ENCODE data around the gene ARL17B. TPM values are rescaled to one million over a fixed set of nuclear protein-coding genes. Genes with fewer than 3 reads are reported as not detected.
"Not testable (repeated sequence)": the region's sequence is repeated elsewhere in the genome, so short reads cannot be mapped to it uniquely, and the experiment has no call there.

ARL17B gene
- total and polyA plus RNA-seq, 2 of the 4 experiments (the other 2 are of a cell fraction): 4.8 to 6.5 TPM

DNA sequence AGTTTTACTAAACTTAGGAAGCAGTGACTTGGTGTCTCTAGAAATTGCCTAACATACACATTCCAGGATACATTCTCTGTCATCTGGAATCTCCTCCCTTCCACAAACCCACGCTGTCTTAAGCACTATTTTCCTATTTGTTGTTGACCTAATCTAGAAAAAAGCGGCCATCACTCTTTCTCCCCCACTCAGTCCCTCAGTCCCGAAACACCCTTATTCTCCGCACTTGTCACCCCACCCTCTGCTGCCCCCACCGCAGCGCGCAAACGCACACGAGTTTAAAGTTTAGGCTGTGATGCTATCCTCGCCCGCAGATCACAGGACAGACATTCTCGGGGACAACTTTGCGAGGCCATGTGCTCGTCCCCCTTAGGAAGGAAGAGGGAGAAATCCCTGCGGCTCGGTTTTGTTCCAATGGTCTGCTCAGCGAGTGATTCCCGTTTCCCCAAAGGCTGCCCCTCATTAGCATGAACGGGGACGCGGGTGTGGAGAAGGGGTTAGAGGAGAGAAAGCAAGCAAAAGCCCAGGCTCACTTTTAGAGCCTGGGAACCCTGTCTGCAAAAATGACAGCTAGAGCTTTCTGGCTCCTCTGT, 95.4 kb downstream of the ARL17B start:
- Histone ChIP-seq H2AK9ac (replicated peaks; ENCODE audit: low read depth, low read length, poor library complexity) (peak overlapping the region; percentile 9), H4K5ac (ENCODE audit: low read depth, low read length) (peak overlapping the region; percentile 88), H2BK5ac (ENCODE audit: low read depth, low read length, poor library complexity, severe bottlenecking) (peak overlapping the region; percentile 82), H3K9ac (ENCODE audit: low read depth, low read length) (peak overlapping the region; percentile 74), H4K91ac (ENCODE audit: insufficient read depth, low read depth, low read length) (peak overlapping the region; percentile 81; the same call in 1 of the 2 replicates), H3K23ac (ENCODE audit: low read depth, low read length) (peak overlapping the region; percentile 63), H3K18ac (ENCODE audit: low read depth, low read length) (peak overlapping the region; percentile 51), H3K14ac (replicated peaks; ENCODE audit: low read depth, low read length) (peak overlapping the region; percentile 71), H3K27ac (ENCODE audit: insufficient read depth, low read length) (peak overlapping the region; percentile 81), H2AFZ (replicated peaks; ENCODE audit: low read length, poor library complexity) (peak overlapping the region; percentile 92), H2BK20ac (ENCODE audit: low read depth, low read length) (0 out of 2 replicates have a peak overlapping the region, but pooled peaks have one; percentile 75), H3K4me2 (ENCODE audit: low read depth, low read length) (peak overlapping the region; percentile 85), H3K4me1 (ENCODE audit: control insufficient read depth, insufficient read depth, low read length) (peaks cover 21% of the 10 kb centered on the region), H3K4me3 (ENCODE audit: insufficient read depth, low read depth, low read length) (peak overlapping the region; percentile 44), H2BK120ac (ENCODE audit: low read depth, low read length) (peak overlapping the region; percentile 80), H4K8ac (ENCODE audit: low read depth in 2 of 2, low read length in 2 of 2) (peak overlapping the region; percentile 65 to 75), H3K4ac (ENCODE audit: low read depth, low read length) (peak overlapping the region; percentile 88), H2BK15ac (ENCODE audit: low read depth, low read length) (peak overlapping the region; percentile 73; the same call in 2 of the 3 replicates), H2AK5ac (ENCODE audit: low read depth, low read length) (peak overlapping the region; percentile 36)
- POLR2A ChIA-PET (ENCODE audit: unreplicated experiment); H3K79me1 ChIP-seq (ENCODE audit: low read depth in 1 of 2, low read length in 2 of 2); H4K20me1 ChIP-seq (ENCODE audit: insufficient read depth, low read length); H3K9me1 ChIP-seq (ENCODE audit: insufficient read depth, low read length); ATAC-seq (ENCODE audit: low read depth); dilution Hi-C loops (cut with HindIII; ENCODE audit: low sequenced_read_pairs, unreplicated experiment); H3K56ac ChIP-seq (ENCODE audit: extremely low read depth, insufficient read depth, low read length); H3K27me3 ChIP-seq (ENCODE audit: control insufficient read depth, insufficient read depth, low read length); H3K9me3 ChIP-seq (ENCODE audit: control insufficient read depth, insufficient read depth, low read length); H3K36me3 ChIP-seq (ENCODE audit: control insufficient read depth, insufficient read depth, low read length); BruUV-seq (replicated peaks): not testable (repeated sequence)
- peak; percentile 76 for TF ChIP-seq CEBPB (IDR thresholded peaks at IDR 0.05; ENCODE audit: low read depth, low read length)
- CTCF ChIA-PET: interaction anchor here (0.6 to 0.7 kb wide), 2 partner anchors 305 to 680 kb away, joined by 3 read pairs; no protein-coding TSS in a partner anchor
- WGBS, 2 experiments (ENCODE audit: extremely low coverage in 2 of 2, insufficient read length in 1 of 2): 5% methylated on average over 3 of the region's 21 CpGs; no CpG with 5 or more reads in 1 of the 2 experiments
- intact Hi-C loops (cut with micrococcal nuclease) (loop anchor here (10.0 kb wide), 1 partner anchor 659 kb away; the partner anchor contains the start of gene GOSR2), in situ Hi-C loops (cut with MboI; ENCODE audit: low sequenced_read_pairs) (loop anchor here (25.0 kb wide), 1 partner anchor 679 kb away; no protein-coding TSS in a partner anchor)
- peak; percentile 72 for DNase-seq
